HG02610 (cell line): ENCODE results near the gene MARCHF10.

Source experiments
- ATAC-seq: cut with Tn5 transposase; IDR thresholded peaks from one replicate; pipeline ENCODE4 v1.9.1; 2021; ENCODE audit warnings: mild to moderate bottlenecking, moderate library complexity; ENCODE audit not compliant: unreplicated experiment

Gene MARCHF10

DNA sequence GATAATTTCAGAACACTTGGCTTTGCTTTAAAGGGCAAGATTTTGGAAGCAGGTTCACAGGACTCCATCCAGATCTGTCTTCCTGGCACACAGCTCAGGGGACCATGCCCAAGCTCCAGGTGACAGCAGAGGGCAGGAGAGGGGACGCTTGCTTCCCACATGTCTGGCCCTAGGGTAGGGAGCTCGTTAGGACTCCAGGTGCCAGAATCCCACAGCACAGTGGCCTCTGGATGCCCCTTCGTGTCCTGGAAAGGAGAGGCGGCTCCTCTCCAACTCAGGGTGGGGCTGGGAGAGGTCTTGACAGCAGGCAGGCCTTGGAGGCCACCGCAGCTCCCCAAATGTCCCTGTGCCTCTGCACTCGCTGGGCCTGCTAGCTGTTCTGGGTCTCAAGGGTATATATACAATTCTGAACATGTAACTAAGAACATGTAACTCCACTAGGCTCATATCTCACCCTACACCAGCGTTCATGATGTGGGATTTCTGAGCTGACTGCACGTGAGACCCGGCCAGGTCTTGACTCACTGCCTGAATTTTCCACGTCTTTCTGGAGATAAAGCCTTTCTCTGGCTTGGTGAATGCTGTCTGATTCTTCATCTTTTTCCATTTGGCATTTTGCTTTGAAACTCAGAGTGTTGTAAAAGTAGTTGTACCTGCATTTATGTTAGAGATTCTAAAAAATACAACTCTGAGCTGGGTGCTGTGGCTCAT, 52.8 kb downstream of the MARCHF10 start:
- ATAC-seq, result no peak

DNA sequence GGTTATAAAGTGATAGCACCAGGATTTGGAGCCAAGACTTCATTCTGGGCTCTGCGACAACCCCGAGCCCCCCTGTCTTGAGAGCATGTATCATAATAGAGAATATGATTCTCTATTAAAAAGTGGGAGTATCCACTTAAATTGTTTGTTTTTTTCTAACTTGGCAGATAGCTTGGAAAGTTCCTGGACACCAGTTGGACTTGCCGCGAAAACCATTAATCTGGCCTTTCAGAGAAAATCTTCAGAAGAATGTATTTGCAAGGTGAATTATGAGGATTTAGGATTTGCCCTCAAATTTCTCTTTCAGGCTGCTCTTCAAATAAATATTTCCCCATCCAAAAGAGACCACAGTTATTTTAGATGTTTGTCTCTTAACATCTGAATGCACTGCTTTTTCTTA, 53.5 kb downstream of the MARCHF10 start:
- ATAC-seq, result no peak

DNA sequence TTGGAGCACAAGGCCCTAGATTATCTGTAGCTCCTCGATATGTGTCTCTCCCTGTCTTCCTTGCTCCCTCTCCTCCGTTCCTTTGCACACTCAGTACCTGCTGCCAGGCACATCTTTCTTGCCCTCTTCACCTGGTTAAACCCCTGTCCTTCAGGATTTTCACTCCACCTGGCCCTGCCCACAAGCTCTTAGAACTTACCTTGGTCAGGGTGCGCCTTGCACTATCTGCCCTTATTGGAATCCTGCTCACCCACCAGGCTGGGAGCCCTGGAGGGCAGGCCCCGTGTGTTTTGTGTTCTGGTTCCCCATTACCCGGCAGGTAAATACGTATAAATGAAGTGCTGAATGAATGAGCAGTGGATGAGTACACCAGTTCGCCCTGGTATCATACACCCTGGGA, 54.6 kb downstream of the MARCHF10 start:
- ATAC-seq, result no peak

DNA sequence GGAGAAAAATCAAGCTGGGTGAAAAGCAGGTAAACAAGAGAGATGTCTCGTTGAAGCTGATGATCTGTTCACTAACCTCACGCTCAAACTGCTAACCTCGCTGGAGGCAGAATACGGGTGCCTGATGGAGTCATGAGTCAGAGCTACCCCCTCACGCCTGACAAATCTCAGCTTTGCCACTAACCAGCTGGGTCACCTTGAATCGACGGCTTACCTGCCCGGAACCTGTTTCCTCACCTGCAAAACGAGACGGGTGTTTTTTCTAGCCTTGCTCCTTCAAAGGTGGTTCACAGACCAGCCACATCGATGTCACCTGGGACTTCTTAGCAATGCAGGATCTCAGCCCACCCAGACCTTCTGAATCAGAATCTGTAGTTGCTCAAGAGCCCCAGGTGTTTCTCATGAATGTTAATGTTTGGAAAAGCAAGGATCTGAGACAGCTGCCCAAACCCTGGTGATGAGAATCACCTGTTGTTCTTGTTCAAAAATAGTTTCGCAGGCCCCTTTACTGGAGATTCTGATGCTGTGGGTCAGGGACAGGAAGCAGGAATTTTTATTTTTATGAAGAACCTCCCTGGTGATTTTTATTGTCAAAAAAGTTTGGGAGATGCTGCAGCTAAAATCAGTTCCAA, 56.9 kb downstream of the MARCHF10 start:
- no peak for ATAC-seq

DNA sequence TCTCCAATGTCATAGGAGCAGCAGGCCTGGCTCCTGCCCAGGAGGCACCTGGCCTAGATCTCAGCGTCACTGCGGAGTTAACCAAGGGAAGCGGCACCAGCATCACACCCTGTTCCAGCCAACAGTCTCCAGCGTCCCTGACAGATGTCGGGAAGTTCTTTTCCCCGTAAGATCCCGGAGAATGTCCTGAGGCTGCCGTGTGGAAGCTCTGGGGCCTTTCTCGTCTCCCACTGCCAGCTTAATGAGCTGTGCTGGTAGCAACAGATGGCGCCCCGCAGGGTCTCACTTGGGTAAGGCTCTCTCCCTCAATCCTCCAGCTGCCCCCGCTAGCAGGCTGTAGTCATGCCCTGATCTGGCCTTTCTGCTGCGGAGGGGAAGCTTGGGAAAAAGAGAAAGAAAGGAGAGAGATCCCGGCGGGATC, 57.5 kb downstream of the MARCHF10 start:
- ATAC-seq, result no peak

DNA sequence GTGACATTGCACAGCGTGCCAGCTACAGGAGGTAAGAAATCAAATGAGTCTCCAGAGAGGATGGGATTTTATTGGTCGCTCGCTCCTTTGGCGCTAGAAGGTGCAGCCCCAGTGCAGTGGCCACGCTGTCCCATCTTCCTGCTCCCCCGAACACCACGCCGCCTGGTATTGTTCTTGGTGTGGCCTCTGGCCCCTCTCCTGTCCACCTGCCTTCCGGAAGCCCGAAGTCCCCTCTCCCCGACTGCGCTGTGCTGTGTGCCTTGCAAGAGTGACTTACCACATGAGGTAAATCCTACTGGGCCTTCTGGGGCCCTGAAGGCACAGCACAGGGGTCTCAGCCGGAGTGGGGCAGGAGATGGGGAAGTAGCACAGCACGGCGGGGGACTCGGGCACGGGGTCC, 58.2 kb downstream of the MARCHF10 start:
- no peak for ATAC-seq

DNA sequence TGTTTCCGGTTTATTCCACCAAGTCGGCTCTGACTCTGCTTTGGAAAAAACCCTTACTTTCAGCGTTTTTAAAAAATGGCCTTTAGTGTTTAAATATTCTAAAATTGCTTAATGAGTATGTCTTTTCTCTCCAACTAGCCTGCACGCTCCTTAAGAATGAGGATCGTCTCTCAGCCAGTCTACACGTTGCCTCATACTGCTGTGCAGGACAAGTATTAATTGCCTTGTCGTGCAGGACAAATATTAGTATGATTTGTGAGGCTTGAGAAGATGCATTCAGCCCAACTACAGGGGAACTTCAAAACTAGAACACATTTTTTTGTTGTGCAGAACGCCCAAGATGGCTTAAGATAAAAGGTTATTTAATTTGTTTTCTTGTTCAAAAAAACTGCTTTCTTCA, 61.2 kb downstream of the MARCHF10 start:
- no peak for ATAC-seq

DNA sequence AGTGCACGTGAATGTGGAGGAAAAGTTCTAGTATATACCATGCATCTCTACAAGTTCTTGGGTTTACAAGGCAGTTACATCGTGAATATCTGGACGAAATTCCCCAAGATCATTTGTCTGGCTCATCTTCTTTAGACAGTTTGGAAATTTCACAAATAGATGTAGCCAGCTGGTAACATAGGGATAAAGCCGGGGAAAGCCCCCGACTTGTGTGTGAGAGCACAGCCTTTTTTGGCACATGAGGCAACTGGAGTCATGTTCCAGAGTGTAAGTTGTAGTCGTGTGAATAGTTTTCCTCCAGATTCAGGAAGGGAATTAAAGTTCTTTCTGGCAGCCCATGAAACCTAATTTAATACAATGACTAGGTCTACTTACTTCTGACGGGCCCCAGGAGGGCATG, 62.3 kb downstream of the MARCHF10 start:
- no peak for ATAC-seq

DNA sequence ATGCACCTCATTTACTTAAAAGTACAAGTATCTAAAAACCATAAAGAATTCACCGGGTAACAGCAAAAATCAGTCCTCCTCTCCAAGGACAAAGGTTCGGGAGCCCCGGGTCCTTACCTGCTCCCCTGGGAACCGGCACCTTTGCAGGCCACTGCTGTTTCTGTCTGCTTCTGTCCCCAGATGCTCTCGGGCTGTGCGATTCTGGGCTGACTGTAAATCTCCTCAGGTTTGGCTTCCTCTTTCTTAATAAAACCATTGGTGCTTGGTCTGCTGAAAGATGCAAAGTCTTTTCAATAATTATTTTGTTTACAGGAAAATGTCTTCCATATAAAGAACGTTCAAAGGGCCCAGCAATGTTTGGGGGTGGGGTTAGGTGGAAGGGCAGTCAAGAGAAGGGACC, 63.9 kb downstream of the MARCHF10 start:
- ATAC-seq, result no peak

DNA sequence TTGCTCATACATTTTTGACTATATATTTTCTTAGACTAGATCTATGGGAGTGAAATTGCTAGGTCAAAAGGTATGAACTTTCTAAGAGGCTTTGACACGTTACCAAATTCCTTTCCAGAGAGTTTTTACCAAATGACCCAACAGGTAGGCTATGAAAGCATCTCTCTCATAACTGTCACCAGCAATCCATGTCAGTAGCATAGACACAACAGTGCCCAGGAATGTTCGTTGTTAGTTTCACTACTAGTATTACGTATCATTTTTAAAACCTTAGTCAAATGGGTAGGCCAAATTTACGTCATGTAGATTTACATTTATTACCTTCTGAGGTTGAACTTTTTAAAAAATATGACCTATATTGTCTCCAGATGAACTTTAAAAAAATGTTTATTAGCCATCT, 66.8 kb downstream of the MARCHF10 start:
- ATAC-seq, result peak; percentile 66

DNA sequence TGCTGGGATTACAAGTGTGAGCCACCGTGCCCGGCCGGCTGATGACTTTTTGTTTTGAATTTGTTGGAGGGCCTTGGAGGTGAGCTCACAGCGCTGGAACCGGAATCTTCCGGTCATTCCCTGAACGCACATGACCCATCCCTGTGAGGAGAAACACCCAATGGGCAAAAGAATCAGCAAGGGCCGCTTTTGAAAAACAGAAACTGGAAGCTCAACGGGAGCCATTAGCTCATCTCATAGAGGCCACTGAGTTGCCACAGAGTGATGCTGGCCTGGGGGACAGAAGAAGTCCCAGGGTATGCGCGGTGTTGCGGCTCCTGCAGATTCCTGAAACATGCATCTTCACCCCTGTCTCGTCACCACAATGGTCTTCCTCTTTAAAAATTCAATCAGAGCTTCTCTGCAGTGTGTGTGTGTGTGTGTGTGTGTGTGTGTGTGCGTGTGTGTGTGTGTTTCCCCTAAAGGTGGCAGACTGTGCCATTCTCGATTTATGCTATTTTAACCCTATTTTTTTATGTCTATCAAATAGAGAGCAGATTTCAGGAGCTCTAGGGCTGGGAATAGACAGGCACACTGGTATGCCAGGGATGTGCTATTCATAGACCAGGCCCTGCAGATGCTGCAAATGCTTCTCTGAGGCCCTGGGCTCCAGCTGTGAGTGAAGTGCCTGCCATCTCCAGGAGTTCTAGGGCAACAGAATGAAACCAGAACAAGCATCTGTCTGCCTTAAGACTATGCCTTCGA, 68.3 kb downstream of the MARCHF10 start:
- ATAC-seq, result no peak

DNA sequence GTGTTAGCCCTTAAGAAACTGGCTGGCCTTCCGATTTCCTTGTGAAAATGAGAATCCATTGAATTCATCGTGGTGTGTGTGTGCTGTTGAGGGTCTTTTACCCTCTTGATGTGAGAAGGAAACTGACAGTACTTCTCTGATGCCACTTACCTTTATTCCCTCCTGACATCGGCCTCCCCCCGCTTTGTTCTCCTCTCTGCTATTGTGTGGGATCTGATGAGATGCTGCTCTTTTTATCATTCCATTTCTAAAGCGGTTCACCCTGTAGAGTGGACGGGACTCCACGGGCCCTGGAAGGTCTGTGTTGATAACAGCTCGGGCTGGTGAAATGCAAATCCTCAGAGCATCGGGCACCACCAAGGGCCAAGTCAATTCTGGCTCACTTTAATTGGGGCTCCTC, 69.8 kb downstream of the MARCHF10 start:
- ATAC-seq, result no peak

DNA sequence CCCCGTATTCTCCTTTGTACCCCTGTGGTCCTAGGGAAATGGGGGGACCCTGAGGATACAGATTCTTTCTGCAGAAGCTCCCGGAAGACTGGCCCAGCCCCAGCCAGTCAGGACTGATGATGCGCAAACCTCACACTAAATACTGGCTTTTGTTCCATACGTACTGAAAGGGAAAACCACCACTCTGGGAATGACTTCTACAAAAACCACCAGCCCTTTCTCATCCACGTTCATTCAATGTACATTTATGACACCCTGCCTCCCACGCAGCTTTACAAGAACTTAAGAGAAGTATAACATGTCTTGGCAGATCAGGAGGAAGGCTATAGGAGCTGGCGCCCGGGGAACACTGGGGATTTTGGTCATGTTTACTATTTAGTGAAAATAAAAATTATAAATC, 70.6 kb downstream of the MARCHF10 start:
- ATAC-seq, result peak; percentile 51

DNA sequence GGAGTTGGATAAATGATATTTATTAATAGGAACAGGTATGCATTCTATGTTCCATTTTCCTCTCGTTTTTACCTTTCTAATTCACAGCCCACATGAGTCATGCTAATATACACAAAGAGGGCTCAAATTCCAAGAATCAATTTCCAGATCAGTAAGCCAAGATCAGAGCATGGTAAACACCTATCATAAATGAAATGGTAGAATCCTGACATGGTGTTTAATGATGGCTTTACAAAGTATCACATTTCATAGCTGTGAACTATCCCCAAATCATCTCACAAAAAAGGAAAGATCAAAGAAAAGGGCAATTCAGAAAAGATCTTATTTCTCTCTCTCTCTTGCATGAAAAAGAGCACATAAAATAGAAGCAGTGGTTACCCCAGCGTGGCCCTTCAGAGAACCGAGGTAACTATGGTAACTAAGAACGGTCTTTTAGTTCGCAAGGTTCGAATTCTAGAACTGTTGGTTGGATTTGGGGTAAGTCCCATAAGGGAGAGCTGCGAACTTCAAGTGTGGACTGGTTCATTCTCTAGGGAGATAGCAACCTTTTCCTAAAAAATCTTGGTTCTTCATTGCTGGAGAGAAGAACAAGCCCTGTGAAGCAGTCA, 73.0 kb downstream of the MARCHF10 start:
- ATAC-seq, result no peak

DNA sequence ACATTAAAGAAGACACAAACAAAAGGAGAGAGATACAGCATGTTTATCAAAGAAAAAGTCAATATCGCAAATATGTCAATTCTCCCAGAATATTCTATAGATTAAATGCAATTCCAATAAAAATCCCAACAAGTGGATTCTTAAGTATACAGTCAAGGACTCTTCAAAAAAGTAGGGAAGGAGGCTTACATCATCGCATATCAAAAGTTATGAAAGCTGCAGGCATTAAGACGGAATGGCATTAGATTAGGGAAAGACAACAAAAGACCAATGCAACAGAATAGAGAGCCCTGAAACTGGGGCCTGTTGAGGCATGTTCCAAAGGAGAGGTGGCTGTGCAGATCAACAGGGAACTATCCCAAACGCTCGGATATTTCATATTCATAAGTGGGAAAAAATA, 76.0 kb downstream of the MARCHF10 start:
- no peak for ATAC-seq

DNA sequence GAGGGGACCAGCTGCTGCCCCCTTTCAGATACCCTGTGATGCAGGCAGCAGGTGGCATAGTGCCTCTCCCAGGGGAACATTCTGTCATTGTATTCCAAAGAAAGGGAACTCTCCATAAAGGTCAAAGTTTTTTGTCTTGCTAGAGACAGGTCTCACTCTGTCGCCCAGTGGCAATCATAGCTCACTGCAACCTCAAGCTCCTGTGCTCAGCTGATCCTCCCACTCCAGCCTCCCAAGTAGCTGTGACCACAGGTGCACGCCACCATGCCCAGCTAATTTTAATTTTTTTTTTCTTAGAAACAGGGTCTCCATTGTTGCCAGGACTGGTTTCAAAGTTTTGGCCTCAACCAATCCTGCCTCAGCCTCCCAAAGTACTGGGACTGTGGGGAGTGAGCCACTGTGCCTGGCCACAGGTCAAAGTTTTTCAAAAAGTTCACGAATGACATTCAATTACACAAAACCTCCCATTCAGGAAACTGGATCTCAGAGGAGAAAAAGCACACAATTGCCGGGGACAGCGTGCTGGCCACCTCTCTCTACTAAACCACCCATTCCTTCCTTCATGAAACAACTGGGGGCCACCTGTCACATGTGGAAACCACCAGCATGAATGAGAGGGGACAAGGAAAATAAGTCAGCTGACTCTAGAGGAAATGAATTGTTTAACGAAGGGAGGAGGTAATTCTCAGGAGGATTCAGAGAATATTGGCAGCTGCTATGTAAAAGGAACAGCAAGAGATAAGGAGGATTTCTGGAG, 80.0 kb downstream of the MARCHF10 start:
- ATAC-seq, result no peak

DNA sequence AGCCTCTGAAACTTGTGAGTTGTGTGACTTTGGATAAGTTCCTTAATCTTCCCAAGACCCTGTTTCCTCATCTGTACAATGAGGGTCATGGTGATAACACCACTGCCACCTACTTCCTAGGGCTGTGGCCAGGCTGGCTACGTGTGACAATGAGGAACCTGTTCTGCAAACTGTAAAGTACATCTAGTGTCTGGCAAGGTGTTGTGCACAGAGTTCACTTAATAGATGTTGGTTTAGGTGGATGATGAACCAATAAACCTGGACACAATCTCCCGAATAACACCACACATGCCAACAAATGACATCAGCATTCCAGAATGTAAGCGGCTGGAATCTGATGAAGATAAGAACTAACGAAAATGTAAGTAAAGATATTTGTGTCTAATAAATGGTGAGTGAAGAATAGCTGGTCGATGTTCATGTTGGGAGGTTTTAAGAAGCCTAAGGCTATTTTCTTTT, 82.3 kb downstream of the MARCHF10 start:
- ATAC-seq, result no peak

DNA sequence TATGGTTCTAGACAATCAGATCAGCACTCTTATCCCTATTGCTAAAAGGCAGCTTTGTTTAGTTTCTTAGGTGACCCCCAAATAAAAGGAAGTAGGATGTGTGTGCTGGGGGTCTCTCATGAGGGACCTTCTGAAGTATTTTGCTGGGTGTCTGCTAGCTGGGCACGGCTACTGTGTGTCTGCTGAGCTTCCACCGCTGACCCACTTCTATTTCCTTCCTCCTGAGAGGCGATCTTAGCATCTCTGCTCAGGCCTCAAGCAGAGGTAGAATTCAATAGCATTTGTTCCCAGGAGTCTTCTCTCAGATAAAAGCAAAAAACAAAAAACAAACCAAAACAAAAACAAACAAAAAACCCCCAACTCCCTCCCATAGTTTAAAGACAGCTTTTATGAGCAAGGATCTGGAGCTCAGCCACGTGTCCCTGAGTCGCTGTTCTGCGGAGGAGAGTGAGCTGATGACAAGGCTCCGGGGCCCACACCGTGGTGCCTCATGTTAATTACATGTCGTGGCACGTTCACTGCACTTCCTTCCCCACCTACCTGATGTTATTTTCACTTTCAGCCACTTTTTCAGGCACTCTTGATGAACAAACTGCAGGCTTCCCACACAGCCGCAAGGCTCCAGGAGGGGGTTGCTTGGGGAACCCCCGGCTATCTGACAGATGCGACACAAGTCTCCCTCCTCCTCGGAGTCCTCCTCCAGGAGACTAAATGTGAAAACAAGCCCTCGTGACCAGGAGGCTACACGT, 83.5 kb downstream of the MARCHF10 start:
- peak; percentile 89 for ATAC-seq

DNA sequence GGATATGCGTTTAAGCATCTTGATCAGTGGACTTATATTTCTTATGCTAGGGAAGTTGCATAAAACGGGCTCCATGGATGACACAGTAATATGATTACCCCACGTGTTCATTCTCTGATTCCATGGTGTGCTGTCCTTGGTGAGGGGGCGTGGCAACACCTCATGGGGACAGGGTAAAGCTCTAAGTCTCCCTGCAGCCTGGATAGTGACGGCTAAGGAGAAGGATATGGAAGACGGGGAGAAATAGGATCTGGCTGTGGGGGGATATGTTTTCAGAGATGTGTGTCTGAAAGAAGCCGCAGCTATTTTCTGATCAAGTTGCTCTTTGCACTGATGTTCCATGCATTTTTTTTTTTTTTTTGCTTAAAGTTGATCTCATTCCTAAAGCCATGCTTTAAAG, 84.3 kb downstream of the MARCHF10 start:
- ATAC-seq, result no peak

DNA sequence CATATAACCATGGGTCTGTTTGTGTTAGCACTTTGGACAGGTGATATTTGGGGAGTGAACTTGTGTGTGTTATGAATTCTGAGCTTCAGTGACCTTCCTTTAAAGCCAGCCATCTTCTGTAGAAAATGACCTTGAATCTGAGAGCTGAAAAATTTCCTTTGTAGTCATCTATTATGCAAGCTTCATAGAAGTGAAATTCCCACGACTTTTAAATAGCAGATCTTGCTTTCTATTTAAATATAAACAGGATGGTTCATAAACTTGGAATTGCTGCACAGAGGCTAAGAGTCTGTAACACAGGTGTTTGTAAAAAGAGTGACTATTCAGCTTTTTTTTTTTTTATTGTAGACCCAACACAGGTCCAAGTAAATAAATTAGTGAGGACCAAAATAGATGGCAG, 85.5 kb downstream of the MARCHF10 start:
- no peak for ATAC-seq
